SK-N-SH treated with all-trans-retinoic acid at 6 μM for 48 hours (cell line): ENCODE results near the gene NRXN2.

Experiments used
- ATAC-seq: fragments of 200-7000 bp; cut with Tn5 transposase; 3 replicates; pipeline ENCODE4 v1.9.1; 2020; ENCODE audit warnings: mild to moderate bottlenecking, moderate library complexity
- ARNTL ChIP-seq: fragments of 450-650 bp; formaldehyde crosslinking; IDR thresholded peaks from 2 replicates; pipeline ENCODE4 v1.5.0; 2020; ENCODE audit warnings: low read depth, mild to moderate bottlenecking, moderate library complexity, borderline replicate concordance
- BACH2 ChIP-seq: fragments of 250-450 bp; sonication (Bioruptor Pico); IDR thresholded peaks from 2 replicates; pipeline ENCODE4 v1.9.0; 2021; ENCODE audit warnings: mild to moderate bottlenecking, borderline replicate concordance
- CREB5 ChIP-seq: fragments of 250-450 bp; sonication (Bioruptor Pico); IDR thresholded peaks from 2 replicates; pipeline ENCODE4 v1.5.1; 2020; ENCODE audit warnings: low read depth, mild to moderate bottlenecking, moderate library complexity
- CSDC2 ChIP-seq: fragments of 250-450 bp; sonication (Bioruptor Pico); IDR thresholded peaks from 2 replicates; pipeline ENCODE4 v1.5.0; 2020; ENCODE audit warnings: mild to moderate bottlenecking, moderate library complexity
- ESRRG ChIP-seq: fragments of 250-450 bp; sonication (Bioruptor Pico); IDR thresholded peaks from 2 replicates; pipeline ENCODE4 v1.6.1; 2021; ENCODE audit warnings: mild to moderate bottlenecking
- ISL1 ChIP-seq: fragments of 250-450 bp; sonication (Bioruptor Pico); IDR thresholded peaks from 2 replicates; pipeline ENCODE4 v2.1.2; 2022; ENCODE audit warnings: mild to moderate bottlenecking, moderate library complexity
- OSR1 ChIP-seq: fragments of 250-450 bp; sonication (Bioruptor Pico); IDR thresholded peaks from 2 replicates; pipeline ENCODE4 v1.8.0; 2022; ENCODE audit warnings: moderate library complexity, mild to moderate bottlenecking, inconsistent platforms
- PATZ1 ChIP-seq: fragments of 250-450 bp; sonication (Bioruptor Pico); IDR thresholded peaks from 2 replicates; pipeline ENCODE4 v1.8.0; 2020; ENCODE audit warnings: mild to moderate bottlenecking, moderate library complexity, borderline replicate concordance
- POU6F1 ChIP-seq: fragments of 250-450 bp; sonication (Bioruptor Pico); IDR thresholded peaks from 2 replicates; pipeline ENCODE4 v1.8.0; 2021; ENCODE audit warnings: low read depth, mild to moderate bottlenecking, moderate library complexity, borderline replicate concordance
- RARB ChIP-seq: fragments of 250-450 bp; sonication (Bioruptor Pico); IDR thresholded peaks from 2 replicates; pipeline ENCODE4 v1.8.0; 2021; ENCODE audit warnings: mild to moderate bottlenecking, moderate library complexity
- SNAI2 ChIP-seq: fragments of 250-450 bp; sonication (Bioruptor Pico); IDR thresholded peaks from 2 replicates; pipeline ENCODE4 v1.5.0; 2020; ENCODE audit warnings: mild to moderate bottlenecking, moderate library complexity
- TCF4 ChIP-seq: fragments of 250-450 bp; sonication (Bioruptor Pico); IDR thresholded peaks from 2 replicates; pipeline ENCODE4 v1.8.0; 2021; ENCODE audit warnings: mild to moderate bottlenecking, moderate library complexity, borderline replicate concordance
- TOX ChIP-seq: fragments of 250-450 bp; sonication (Bioruptor Pico); IDR thresholded peaks from 2 replicates; pipeline ENCODE4 v1.8.0; 2021; ENCODE audit warnings: mild to moderate bottlenecking, moderate library complexity, borderline replicate concordance
- TSHZ2 ChIP-seq: fragments of 250-450 bp; sonication (Bioruptor Pico); IDR thresholded peaks from 2 replicates; pipeline ENCODE4 v1.5.0; 2020; ENCODE audit warnings: mild to moderate bottlenecking, moderate library complexity
- ZFP3 ChIP-seq: fragments of 250-450 bp; sonication (Bioruptor Pico); IDR thresholded peaks from 2 replicates; pipeline ENCODE4 v1.5.0; 2020; ENCODE audit warnings: mild to moderate bottlenecking, moderate library complexity
- ZFP30 ChIP-seq: fragments of 450-650 bp; formaldehyde crosslinking; IDR thresholded peaks from 2 replicates; pipeline ENCODE4 v1.5.0; 2022; ENCODE audit warnings: mild to moderate bottlenecking, moderate library complexity
- ZNF565 ChIP-seq: fragments of 450-650 bp; formaldehyde crosslinking; conservative IDR thresholded peaks from 2 replicates; pipeline ENCODE4 v1.5.0; 2020; ENCODE audit warnings: low read depth, mild to moderate bottlenecking, moderate library complexity
- ZNF8 ChIP-seq: fragments of 450-650 bp; formaldehyde crosslinking; IDR thresholded peaks from 2 replicates; pipeline ENCODE4 v1.5.0; 2020; ENCODE audit warnings: mild to moderate bottlenecking, moderate library complexity

The NRXN2 gene

GRCh38 chr11:64723907-64724862 lies 1.2 kb upstream of the NRXN2 start:
- ATAC-seq, result no peak
- TF ChIP-seq OSR1 (CRISPR knock-in tag) (no peak), ZFP3 (CRISPR knock-in tag) (no peak), SNAI2 (no peak), ZFP30 (no peak), PATZ1 (CRISPR knock-in tag) (no peak), CREB5 (CRISPR knock-in tag) (no peak), TCF4 (CRISPR knock-in tag) (no peak), BACH2 (CRISPR knock-in tag) (no peak), POU6F1 (CRISPR knock-in tag) (no peak), ARNTL (no peak)

GRCh38 chr11:64722141-64723065 lies 594 bp downstream of the NRXN2 start:
- TF ChIP-seq CSDC2, result no peak
- TF ChIP-seq ZNF565 (CRISPR knock-in tag), result no peak
- TF ChIP-seq RARB, result no peak
- TF ChIP-seq CREB5 (CRISPR knock-in tag), result no peak
- no peak for TF ChIP-seq TOX (CRISPR knock-in tag)
- no peak for TF ChIP-seq TSHZ2 (CRISPR knock-in tag)
- TF ChIP-seq TCF4 (CRISPR knock-in tag), result no peak
- no peak for TF ChIP-seq OSR1 (CRISPR knock-in tag)
- ATAC-seq, result no peak

- ATAC-seq, result no peak
- no peak for TF ChIP-seq PATZ1 (CRISPR knock-in tag)
- no peak for TF ChIP-seq CSDC2
- no peak for TF ChIP-seq BACH2 (CRISPR knock-in tag)
- no peak for TF ChIP-seq ZNF565 (CRISPR knock-in tag)
- TF ChIP-seq POU6F1 (CRISPR knock-in tag), result no peak
- TF ChIP-seq ESRRG (CRISPR knock-in tag), result no peak
- TF ChIP-seq ISL1 (CRISPR knock-in tag), result no peak
- TF ChIP-seq CREB5 (CRISPR knock-in tag), result no peak
- TF ChIP-seq RARB, result no peak
- TF ChIP-seq ZFP3 (CRISPR knock-in tag), result no peak
- no peak for TF ChIP-seq ZNF8 (CRISPR knock-in tag)
- no peak for TF ChIP-seq TCF4 (CRISPR knock-in tag)
- TF ChIP-seq TOX (CRISPR knock-in tag), result no peak
Observed at GRCh38 chr11:64721359-64721699, 1.7 kb downstream of the NRXN2 start.
